HUDEP-2 (cell line): ENCODE results near the gene EXOC4.
A peak's percentile ranks its signal among the peaks of the same experiment; 100 is the strongest.

ENCODE experiments used
- DNase-seq, 76 experiments: peaks; one replicate each; lab custom pipeline; 2025; ENCODE audit not compliant: unreplicated experiment in 76 of 76; lab: John Stamatoyannopoulos, UW

EXOC4 gene

GRCh38 chr7:134031835-134032617 lies 779.1 kb downstream of the EXOC4 start:
- no peak for DNase-seq

DNA sequence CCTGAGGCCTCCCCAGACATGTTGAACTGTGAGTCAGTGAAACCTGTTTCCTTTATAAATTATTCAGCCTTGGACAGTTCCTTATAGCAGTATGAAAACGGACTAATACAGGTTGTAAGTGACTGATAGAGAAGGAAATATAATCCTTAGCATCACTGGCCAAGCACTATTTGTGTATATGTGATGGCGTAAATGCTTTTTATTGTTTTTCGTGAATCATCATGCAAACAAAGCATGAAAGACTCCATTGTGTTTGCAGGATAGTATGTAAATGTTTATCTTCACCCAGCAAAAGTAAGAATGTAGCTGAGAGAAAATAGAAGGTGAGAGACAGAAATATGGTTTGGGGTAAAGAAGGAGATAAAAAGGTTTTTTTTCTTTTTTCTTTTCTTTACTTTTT lies 781.8 kb downstream of the EXOC4 start:
- DNase-seq = no peak

DNA sequence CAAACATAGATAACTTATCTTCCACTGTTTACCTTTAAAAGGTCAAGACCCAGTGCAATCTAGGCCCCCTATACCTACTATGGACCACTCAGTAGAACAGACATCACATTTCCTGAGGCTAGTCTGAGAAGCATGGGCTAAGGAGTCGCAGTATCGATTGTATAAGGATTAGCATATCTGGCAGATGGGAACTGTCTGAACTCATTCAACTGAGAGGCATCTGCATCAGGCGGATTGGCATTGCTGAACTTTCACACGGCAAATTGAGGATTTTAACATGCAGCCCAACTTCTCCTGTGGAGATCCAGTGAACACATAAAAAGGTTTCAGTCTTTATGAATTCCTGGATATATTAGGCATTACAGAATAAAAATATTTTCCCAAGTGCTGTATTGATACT lies 785.1 kb downstream of the EXOC4 start:
- DNase-seq = no peak

- DNase-seq = no peak
Observed at GRCh38 chr7:134040988-134041387, 788.1 kb downstream of the EXOC4 start.

DNA sequence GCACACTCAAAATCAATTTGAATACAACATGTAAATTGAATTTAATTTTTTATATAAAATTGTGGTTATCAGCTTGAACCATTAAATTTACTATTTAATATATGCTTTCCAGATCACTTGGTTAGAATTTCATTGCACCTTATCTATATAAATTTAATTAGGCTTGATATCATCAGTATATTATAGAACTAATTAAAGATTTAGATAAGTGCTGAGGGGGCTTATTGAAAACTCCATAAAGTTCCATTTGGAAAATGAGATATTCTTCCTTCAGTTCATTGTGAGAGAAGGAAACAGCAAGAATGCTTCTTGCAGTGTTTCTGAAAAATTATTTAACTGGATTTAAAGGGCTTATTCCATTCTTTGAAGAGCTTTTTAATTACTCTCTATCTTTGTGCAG lies 788.6 kb downstream of the EXOC4 start:
- no peak for DNase-seq

DNA sequence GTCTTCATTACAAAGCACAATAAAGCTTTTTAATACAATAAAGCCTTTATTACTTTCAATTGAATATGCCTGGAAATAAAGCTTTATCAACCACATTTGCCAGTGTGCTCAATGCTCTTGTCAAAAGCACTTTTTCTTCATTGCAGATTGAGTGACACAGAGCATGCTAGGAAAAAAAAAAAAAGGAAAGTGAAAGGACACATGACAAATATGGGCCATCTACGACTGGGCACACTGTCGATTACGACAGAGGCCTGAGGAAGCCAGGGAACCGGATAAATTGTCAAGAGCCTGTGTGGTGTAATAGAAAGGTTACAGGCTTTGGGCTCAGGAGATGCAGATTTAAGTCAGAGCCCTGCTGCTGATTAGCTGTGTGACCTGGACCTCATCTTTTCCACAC lies 789.4 kb downstream of the EXOC4 start:
- no peak for DNase-seq

- no peak for DNase-seq
Observed at GRCh38 chr7:134044682-134045081, 791.8 kb downstream of the EXOC4 start.

DNA sequence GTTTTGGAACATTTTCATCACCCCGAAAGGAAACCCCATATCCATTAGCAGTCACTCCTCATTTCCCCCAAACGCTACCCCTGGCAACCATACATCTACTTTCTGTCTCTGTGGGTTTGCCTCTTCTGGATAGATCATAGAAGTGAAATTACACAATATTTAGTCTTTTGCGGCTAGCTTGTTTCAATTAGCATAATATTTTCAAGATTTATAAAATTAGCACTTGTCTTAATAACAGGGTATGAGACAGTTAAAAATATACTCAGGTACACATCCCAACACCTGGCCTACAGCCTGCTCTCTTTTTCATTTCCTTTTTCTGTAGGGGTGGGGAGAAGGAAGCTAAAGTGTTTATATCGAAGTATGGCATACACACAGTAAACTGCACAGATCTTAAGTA lies 792.8 kb downstream of the EXOC4 start:
- no peak for DNase-seq

DNA sequence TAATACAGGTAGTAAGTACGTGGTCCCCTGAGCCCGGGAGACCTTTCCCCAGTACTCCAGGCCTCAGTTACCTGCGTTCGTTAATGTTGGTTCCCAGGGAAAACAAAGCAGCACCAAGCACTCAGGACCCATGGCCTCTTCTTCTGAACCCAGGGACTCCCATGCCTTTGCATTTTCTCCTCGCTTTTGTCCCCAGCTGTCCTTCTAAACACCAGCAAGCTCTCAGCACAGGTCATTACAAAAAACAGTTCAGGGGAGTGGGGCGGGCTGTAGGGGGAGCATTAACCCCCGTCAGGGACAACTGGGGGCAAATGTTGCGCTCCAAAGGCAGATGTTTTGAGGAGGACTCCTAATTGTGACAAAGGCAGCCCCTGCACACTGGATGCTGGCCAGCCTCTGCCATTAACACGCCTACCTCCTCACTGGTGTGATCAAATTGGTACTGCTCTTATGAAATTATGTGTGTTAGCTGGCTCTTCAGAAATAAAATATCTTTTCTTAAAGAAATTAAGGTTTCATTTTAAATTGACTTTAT lies 793.8 kb downstream of the EXOC4 start:
- no peak for DNase-seq

DNA sequence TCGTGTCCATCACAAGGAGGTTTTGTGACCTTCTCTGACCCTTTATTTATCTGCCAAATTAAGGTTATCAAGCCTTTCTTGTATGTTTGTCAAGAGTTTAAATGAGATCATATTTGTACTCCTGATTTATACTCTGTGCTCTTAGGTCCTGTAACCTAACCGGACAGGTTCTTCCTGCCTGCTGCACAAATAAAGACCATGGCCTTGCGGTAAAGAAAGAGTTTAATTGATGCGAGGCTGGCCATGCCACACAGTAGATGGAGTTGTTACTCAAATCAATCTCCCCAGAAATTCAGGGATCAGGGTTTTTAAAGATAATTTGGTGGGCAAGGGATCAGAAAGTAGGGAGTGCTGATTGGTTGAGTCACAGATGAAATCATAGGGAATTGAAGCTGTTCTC lies 794.8 kb downstream of the EXOC4 start:
- no peak for DNase-seq

- DNase-seq = no peak
Observed at GRCh38 chr7:134048166-134048565, 795.3 kb downstream of the EXOC4 start.

DNA sequence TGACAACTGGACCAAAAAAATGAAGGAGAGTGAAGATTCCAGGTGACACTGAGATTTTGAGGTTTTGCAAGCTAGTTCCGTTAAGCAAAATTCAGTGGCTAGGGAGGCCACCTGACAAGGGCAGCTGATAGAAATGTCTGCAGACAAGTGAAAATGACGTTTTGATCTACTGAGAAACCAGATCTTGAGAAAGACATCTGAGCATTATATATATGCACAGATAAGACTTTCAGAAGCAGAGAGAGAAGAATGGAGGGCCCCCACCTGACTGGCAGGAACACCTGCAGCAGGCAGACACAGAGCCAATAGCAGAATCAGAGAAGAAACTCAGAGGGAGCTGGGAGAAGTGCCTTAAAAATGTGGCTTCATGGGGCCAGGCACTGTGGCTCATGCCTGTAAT lies 798.1 kb downstream of the EXOC4 start:
- DNase-seq = no peak

DNA sequence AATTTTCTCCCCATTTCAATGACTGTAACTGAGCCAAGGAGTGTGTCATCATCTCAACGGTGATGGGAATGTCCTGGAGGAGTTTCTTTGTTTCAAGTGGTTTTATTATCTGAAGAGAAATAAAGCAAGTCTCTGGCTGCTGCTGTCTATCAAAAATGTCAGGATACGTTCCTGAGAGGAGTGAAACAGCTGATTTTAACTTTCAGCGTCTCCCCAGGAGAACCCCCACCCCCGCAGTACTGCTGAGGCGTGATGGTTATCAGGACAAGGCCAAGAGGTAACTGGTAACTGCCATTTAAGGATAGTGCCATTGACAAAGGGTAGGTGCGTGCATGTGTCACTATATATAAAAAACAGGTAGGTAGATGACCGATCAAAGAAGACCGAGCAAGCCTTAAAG lies 803.9 kb downstream of the EXOC4 start:
- DNase-seq = no peak

DNA sequence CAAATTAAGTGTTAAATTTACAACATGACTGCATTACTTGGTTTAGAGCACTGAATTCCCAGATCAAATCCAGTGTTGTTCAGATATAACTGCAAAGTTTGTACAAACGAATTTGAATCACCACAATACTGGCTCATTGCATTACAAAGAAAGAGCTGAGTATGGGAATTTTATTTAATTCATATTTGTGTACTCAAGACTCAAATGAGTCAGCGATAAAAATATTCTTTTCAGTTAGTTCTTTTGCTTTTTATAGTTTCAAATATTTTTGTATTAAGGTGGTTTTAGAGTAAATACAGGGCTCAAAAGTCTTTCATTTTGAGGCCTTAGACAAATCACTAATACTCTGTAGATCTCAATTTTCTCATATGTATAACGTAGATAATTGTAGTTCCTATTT lies 805.6 kb downstream of the EXOC4 start:
- no peak for DNase-seq

DNA sequence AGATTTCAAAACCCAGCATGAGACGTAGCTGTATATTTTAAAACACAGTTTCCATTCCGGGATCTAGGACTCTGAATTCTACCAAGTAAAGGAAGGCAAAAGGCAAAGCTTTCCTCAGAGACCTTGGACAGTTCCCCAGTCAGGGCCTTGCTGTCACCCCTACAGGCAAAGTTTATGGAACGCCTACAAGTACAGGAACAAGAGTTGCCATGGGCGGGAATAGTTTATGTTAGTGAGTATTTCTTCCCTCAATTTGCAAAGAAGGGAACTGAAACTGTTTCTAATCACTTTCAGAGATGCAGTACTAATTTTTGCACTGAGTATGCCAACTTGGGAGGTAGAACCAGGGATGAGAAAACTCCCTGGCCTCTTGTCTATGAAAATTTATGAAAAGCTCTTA lies 806.1 kb downstream of the EXOC4 start:
- no peak for DNase-seq

- DNase-seq = no peak
Observed at GRCh38 chr7:134059921-134060320, 807.0 kb downstream of the EXOC4 start.

GRCh38 chr7:134060874-134061273 lies 808.0 kb downstream of the EXOC4 start:
- DNase-seq = no peak

GRCh38 chr7:134062460-134062859 lies 809.6 kb downstream of the EXOC4 start:
- DNase-seq = peak in 6 of 76 experiments; percentile 5 to 30 (median 10)

- DNase-seq = no peak
Observed at GRCh38 chr7:134065415-134065814, 812.5 kb downstream of the EXOC4 start.

GRCh38 chr7:134067164-134067563 lies 814.3 kb downstream of the EXOC4 start:
- no peak for DNase-seq

GRCh38 chr7:134068670-134069069 lies 815.8 kb downstream of the EXOC4 start:
- DNase-seq = no peak

GRCh38 chr7:134069187-134069586 lies 816.3 kb downstream of the EXOC4 start:
- DNase-seq = no peak

DNA sequence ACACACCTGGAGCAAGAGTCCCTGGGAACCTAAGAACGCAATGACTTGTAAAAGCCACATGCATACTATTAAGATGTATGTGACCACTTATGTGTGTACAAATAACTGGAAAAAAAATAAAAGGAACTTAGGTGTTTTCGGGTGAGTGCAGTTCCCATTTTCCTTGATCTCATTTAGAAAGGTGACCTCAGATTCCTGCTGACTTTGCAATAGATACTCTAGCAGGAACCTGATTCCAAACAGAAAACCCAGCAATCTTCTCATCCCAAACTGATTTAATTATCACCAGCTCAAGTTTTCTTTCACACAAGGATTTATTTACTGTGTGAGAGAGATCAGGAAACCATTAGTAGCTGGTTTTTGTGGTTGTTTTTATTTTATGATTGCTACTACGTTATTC lies 817.8 kb downstream of the EXOC4 start:
- no peak for DNase-seq
